Skin epidermis (tissue), 12 donors: ENCODE results near the gene TMEM165.

Experiments
- H3K27ac ChIP-seq, 21 experiments: fragments of 200-600 bp; sonication (generic) in 11 of 21; one replicate each; pipeline ENCODE4 v1.5.0; 2020; ENCODE audit warnings: mild to moderate bottlenecking in 3 of 21, inconsistent platforms in 2 of 21, moderate library complexity in 2 of 21
- H3K4me3 ChIP-seq, 7 experiments: fragments of 200-600 bp; sonication (generic) in 2 of 7; one replicate each; pipeline ENCODE4 v1.5.0; 2020; ENCODE audit warnings: inconsistent platforms in 2 of 7, mild to moderate bottlenecking in 2 of 7, moderate library complexity in 1 of 7

TMEM165 gene

GRCh38 chr4:55445921-55446577 lies 50.3 kb downstream of the TMEM165 start:
- Histone ChIP-seq H3K4me3 (no peak overlapping the region), H3K27ac (peak overlapping the region in 1 of 21 experiments; percentile 4)

GRCh38 chr4:55446578-55446922 lies 50.8 kb downstream of the TMEM165 start:
- no peak overlapping the region for H3K4me3 ChIP-seq

GRCh38 chr4:55447108-55447708 lies 51.5 kb downstream of the TMEM165 start:
- Histone ChIP-seq H3K4me3 (no peak overlapping the region), H3K27ac (peak overlapping the region in 2 of 21 experiments; percentile 43 to 47)

More at GRCh38 chr4:55446578-55446922, 50.8 kb downstream of the TMEM165 start:
- peak overlapping the region in 1 of 21 experiments; percentile 47 for H3K27ac ChIP-seq

- no peak overlapping the region for H3K4me3 ChIP-seq
- no peak overlapping the region for H3K27ac ChIP-seq
These were observed 52.1 kb downstream of the TMEM165 start for GRCh38 chr4:55447831-55448230.

GRCh38 chr4:55450566-55450965 lies 54.8 kb downstream of the TMEM165 start:
- no peak overlapping the region for H3K27ac ChIP-seq
- no peak overlapping the region for H3K4me3 ChIP-seq

GRCh38 chr4:55458164-55458563 lies 62.4 kb downstream of the TMEM165 start:
- Histone ChIP-seq H3K27ac (no peak overlapping the region), H3K4me3 (no peak overlapping the region)

GRCh38 chr4:55458611-55459010 lies 62.9 kb downstream of the TMEM165 start:
- Histone ChIP-seq H3K4me3 (no peak overlapping the region), H3K27ac (no peak overlapping the region)

GRCh38 chr4:55466001-55466400 lies 70.2 kb downstream of the TMEM165 start:
- Histone ChIP-seq H3K27ac (no peak overlapping the region), H3K4me3 (no peak overlapping the region)

- H3K4me3 ChIP-seq: no peak overlapping the region
- H3K27ac ChIP-seq: no peak overlapping the region
These were observed 73.0 kb downstream of the TMEM165 start for GRCh38 chr4:55468724-55469123.

GRCh38 chr4:55469979-55470378 lies 74.2 kb downstream of the TMEM165 start:
- Histone ChIP-seq H3K4me3 (no peak overlapping the region), H3K27ac (no peak overlapping the region)
